Gastrocnemius medialis (tissue), 4 donors: ENCODE results near the gene WFDC12.

Experiments
- POLR2A ChIP-seq, 2 donors: fragments of 450-650 bp; IDR thresholded peaks; one replicate each; pipeline ENCODE4 v1.6.1; 2017; ENCODE audit warnings: antibody characterized with exemption in 2 of 2, mild to moderate bottlenecking in 2 of 2, moderate library complexity in 2 of 2
- TF ChIP-seq, protein P1 (sequence below), 5 experiments: fragments of 450-650 bp in 3 of 5; fragments of 200-600 bp in 2 of 5; sonication (generic) in 2 of 5; IDR thresholded peaks in 4 of 5; conservative IDR thresholded peaks in 1 of 5; 1 replicate in 4 of 5; 2 replicates in 1 of 5; pipeline ENCODE4 v1.5.1; 2016 to 2019; ENCODE audit warnings: antibody characterized with exemption in 5 of 5, mild to moderate bottlenecking in 3 of 5, moderate library complexity in 3 of 5

DNA sequence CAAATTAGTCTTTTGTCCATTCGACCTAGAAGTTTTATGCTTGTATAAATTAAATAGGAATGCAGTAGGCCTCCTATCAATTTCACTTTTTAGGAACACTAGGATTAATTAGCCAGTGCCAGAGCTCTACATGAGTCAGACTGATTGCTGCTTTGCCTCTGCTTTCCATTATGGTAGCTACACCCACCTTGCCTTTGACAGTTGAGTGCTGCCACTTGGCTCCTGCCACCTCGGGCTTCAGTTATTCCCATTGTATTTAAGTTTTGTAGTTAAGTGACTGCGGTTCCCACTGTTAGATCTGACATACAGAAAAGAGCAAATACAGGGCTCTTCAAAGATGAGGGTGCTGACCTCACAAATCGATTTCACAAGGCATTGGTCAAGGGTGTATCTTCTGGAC is 16.6 kb upstream of the WFDC12 start:
- TF ChIP-seq POLR2A (IDR thresholded peaks at IDR 0.05), result no peak
- TF ChIP-seq, protein P1, sequence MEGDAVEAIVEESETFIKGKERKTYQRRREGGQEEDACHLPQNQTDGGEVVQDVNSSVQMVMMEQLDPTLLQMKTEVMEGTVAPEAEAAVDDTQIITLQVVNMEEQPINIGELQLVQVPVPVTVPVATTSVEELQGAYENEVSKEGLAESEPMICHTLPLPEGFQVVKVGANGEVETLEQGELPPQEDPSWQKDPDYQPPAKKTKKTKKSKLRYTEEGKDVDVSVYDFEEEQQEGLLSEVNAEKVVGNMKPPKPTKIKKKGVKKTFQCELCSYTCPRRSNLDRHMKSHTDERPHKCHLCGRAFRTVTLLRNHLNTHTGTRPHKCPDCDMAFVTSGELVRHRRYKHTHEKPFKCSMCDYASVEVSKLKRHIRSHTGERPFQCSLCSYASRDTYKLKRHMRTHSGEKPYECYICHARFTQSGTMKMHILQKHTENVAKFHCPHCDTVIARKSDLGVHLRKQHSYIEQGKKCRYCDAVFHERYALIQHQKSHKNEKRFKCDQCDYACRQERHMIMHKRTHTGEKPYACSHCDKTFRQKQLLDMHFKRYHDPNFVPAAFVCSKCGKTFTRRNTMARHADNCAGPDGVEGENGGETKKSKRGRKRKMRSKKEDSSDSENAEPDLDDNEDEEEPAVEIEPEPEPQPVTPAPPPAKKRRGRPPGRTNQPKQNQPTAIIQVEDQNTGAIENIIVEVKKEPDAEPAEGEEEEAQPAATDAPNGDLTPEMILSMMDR (IDR thresholded peaks at IDR 0.05 in 4 of 5, conservative IDR thresholded peaks at IDR 0.05 in 1 of 5), result no peak
